SK-N-SH treated with all-trans-retinoic acid at 6 μM for 48 hours (cell line): ENCODE results near the gene YDJC.

Experiments
- ARNTL ChIP-seq: fragments of 450-650 bp; formaldehyde crosslinking; IDR thresholded peaks from 2 replicates; pipeline ENCODE4 v1.5.0; 2020; ENCODE audit warnings: low read depth, mild to moderate bottlenecking, moderate library complexity, borderline replicate concordance
- BACH2 ChIP-seq: fragments of 250-450 bp; sonication (Bioruptor Pico); IDR thresholded peaks from 2 replicates; pipeline ENCODE4 v1.9.0; 2021; ENCODE audit warnings: mild to moderate bottlenecking, borderline replicate concordance
- ISL1 ChIP-seq: fragments of 250-450 bp; sonication (Bioruptor Pico); IDR thresholded peaks from 2 replicates; pipeline ENCODE4 v2.1.2; 2022; ENCODE audit warnings: mild to moderate bottlenecking, moderate library complexity
- OSR1 ChIP-seq: fragments of 250-450 bp; sonication (Bioruptor Pico); IDR thresholded peaks from 2 replicates; pipeline ENCODE4 v1.8.0; 2022; ENCODE audit warnings: moderate library complexity, mild to moderate bottlenecking, inconsistent platforms
- RARB ChIP-seq: fragments of 250-450 bp; sonication (Bioruptor Pico); IDR thresholded peaks from 2 replicates; pipeline ENCODE4 v1.8.0; 2021; ENCODE audit warnings: mild to moderate bottlenecking, moderate library complexity
- TCF4 ChIP-seq: fragments of 250-450 bp; sonication (Bioruptor Pico); IDR thresholded peaks from 2 replicates; pipeline ENCODE4 v1.8.0; 2021; ENCODE audit warnings: mild to moderate bottlenecking, moderate library complexity, borderline replicate concordance
- ZFP3 ChIP-seq: fragments of 250-450 bp; sonication (Bioruptor Pico); IDR thresholded peaks from 2 replicates; pipeline ENCODE4 v1.5.0; 2020; ENCODE audit warnings: mild to moderate bottlenecking, moderate library complexity
- ZFP30 ChIP-seq: fragments of 450-650 bp; formaldehyde crosslinking; IDR thresholded peaks from 2 replicates; pipeline ENCODE4 v1.5.0; 2022; ENCODE audit warnings: mild to moderate bottlenecking, moderate library complexity
- ZNF565 ChIP-seq: fragments of 450-650 bp; formaldehyde crosslinking; conservative IDR thresholded peaks from 2 replicates; pipeline ENCODE4 v1.5.0; 2020; ENCODE audit warnings: low read depth, mild to moderate bottlenecking, moderate library complexity
- ZNF70 ChIP-seq: fragments of 450-650 bp; formaldehyde crosslinking; IDR thresholded peaks from 2 replicates; pipeline ENCODE4 v1.5.0; 2020; ENCODE audit warnings: mild to moderate bottlenecking, moderate library complexity
- TF ChIP-seq, protein P1 (sequence below): fragments of 250-450 bp; sonication (Bioruptor Pico); IDR thresholded peaks from 2 replicates; pipeline ENCODE4 v1.5.0; 2020; ENCODE audit warnings: mild to moderate bottlenecking, moderate library complexity

DNA sequence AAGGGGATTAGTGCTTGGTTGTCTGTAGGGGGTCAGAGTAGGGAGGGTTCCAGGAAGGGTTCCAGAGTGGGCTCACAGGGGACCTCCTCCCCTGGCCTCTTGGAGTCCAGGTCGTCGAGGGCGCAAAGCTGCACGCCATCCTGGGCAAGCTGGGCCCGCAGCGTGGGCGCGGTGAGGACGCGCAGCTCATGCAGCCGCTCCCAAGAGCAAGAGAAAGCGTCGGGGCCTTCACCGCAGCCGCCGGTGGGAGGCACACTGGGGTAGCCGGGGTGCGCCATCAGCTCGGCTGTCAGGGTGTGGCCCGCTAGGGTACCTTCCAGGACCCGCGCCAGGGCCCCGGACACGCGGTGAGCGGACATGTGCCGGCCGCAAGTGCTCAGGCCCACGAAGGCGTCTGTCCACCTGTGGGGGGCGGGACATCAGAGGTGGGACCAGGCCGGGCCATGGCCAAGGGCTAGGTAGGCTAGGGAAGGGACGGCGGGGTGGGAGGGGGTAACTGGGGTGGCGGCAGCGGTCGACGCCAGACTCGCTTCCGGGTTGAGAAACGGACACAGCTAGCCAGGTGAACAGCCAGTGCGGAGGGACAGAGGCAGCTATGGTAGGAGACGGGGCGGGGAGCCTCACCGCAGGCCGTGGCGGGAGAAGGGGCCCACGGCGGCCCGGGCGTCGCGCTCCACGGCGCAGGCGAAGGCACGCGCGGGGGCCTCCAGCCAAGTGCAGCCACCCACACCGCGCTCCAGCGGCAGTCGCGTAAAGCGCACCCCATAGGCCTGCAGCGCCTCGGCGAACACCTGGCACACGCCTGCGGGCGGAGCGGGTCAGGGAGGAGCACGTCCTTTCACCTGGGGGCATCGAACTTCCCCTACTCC, 1.2 kb downstream of the YDJC start:
- TF ChIP-seq OSR1 (CRISPR knock-in tag) (no peak), ZFP3 (CRISPR knock-in tag) (no peak), ZFP30 (CRISPR knock-in tag) (no peak), RARB (CRISPR knock-in tag) (no peak), ZNF565 (CRISPR knock-in tag) (no peak), TCF4 (CRISPR knock-in tag) (no peak), ARNTL (CRISPR knock-in tag) (peak; percentile 31; the same call in 1 of the 2 replicates), ZNF70 (no peak), ISL1 (CRISPR knock-in tag) (no peak), BACH2 (CRISPR knock-in tag) (no peak)
- TF ChIP-seq, protein P1, sequence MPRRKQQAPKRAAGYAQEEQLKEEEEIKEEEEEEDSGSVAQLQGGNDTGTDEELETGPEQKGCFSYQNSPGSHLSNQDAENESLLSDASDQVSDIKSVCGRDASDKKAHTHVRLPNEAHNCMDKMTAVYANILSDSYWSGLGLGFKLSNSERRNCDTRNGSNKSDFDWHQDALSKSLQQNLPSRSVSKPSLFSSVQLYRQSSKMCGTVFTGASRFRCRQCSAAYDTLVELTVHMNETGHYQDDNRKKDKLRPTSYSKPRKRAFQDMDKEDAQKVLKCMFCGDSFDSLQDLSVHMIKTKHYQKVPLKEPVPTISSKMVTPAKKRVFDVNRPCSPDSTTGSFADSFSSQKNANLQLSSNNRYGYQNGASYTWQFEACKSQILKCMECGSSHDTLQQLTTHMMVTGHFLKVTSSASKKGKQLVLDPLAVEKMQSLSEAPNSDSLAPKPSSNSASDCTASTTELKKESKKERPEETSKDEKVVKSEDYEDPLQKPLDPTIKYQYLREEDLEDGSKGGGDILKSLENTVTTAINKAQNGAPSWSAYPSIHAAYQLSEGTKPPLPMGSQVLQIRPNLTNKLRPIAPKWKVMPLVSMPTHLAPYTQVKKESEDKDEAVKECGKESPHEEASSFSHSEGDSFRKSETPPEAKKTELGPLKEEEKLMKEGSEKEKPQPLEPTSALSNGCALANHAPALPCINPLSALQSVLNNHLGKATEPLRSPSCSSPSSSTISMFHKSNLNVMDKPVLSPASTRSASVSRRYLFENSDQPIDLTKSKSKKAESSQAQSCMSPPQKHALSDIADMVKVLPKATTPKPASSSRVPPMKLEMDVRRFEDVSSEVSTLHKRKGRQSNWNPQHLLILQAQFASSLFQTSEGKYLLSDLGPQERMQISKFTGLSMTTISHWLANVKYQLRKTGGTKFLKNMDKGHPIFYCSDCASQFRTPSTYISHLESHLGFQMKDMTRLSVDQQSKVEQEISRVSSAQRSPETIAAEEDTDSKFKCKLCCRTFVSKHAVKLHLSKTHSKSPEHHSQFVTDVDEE (CRISPR knock-in tag), result no peak
